ENCODE data around the gene AUTS2.

Gene AUTS2

DNA sequence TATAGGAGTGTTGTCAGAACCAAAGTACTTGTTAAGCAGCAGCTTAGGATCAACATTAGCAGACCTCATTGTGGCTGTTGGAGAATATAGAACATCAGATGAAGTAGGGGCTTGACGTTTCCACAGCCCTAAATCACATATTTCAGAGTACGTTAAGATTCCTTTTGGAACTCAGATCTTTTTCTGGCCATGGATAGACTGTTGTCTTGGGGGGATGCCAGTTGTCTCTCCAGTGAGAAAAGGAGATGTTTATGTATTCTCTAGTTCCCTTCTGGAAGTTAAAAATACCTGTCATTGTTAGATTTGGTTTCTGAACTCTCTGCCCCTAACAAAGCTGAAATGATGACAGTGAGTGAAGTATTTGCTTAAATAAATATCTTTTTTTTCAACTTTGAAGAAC lies 191.3 kb downstream of the AUTS2 start:
- Histone ChIP-seq H3K4me3 (ENCODE audit: insufficient read length, low read depth) (no peak overlapping the region), H3K36me3 (ENCODE audit: insufficient read depth, insufficient read length, low read length) (no peaks in the 10 kb centered on the region), H3K9ac (ENCODE audit: insufficient read length, low read depth) (no peak overlapping the region), H3K27me3 (ENCODE audit: insufficient read depth, insufficient read length) (no peaks in the 10 kb centered on the region), H3K9me3 (ENCODE audit: insufficient read depth, low read length) (peaks cover 6% of the 10 kb centered on the region; the same call in 1 of the 2 replicates), H3K4me1 (ENCODE audit: insufficient read depth, insufficient read length) (no peaks in the 10 kb centered on the region)
- DNase-seq (ENCODE audit: low read depth, low spot score), result no peak
- no peak for TF ChIP-seq SUZ12 (IDR thresholded peaks at IDR 0.05; ENCODE audit: extremely low read depth, insufficient read depth, insufficient read length)
- no peak for TF ChIP-seq YY1 (IDR thresholded peaks at IDR 0.05; ENCODE audit: insufficient read depth, insufficient read length)
- TF ChIP-seq ZNF274 (IDR thresholded peaks at IDR 0.05; ENCODE audit: low read depth, low read length), result no peak

DNA sequence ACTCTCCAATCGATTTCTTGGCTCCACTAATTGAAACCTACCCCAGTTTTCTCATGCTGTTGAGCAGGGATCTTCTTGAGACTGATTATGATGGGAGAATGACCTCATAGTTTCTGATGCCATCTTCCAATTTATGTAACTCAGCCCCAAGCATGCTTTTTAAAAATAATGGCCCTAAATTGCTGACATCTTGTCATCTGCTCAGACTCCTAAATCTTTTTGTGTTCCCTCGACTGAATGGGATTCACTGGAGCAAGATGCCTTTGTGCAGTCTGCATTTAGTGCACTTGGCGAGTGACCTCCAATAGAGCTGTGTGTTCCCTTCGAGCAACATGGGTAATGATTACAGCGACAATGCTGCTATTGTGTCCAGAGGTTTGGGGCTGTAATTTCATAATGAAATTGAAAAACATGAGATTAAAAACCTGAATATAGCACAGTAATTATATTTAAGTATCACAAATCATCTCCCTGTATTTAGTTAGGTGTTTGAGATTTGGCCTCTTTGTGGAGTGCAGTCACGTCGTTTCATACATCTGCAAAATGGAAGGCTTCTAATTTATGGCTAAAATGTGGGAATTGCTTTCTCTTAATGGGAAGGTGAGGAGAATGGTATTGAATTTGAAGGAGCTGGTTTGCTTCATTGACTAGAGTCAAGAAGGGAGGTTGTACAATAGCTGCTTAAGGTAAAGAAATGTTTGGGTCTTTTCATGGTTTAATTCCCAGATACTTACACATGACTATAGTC lies 192.9 kb downstream of the AUTS2 start:
- Histone ChIP-seq H3K4me3 (ENCODE audit: insufficient read length, low read depth) (no peak overlapping the region), H3K9ac (ENCODE audit: insufficient read length, low read depth) (no peak overlapping the region), H3K36me3 (ENCODE audit: insufficient read depth, insufficient read length, low read length) (no peaks in the 10 kb centered on the region), H3K4me1 (ENCODE audit: insufficient read depth, insufficient read length) (no peaks in the 10 kb centered on the region), H3K9me3 (ENCODE audit: insufficient read depth, low read length) (0 out of 2 replicates have a peak, but pooled peaks cover 1% of the 10 kb centered on the region), H3K27me3 (ENCODE audit: insufficient read depth, insufficient read length) (no peaks in the 10 kb centered on the region)
- TF ChIP-seq ZNF274 (IDR thresholded peaks at IDR 0.05; ENCODE audit: low read depth, low read length), result no peak
- TF ChIP-seq YY1 (IDR thresholded peaks at IDR 0.05; ENCODE audit: insufficient read depth, insufficient read length), result no peak
- no peak for TF ChIP-seq SUZ12 (IDR thresholded peaks at IDR 0.05; ENCODE audit: extremely low read depth, insufficient read depth, insufficient read length)
- no peak for DNase-seq (ENCODE audit: low read depth, low spot score)

DNA sequence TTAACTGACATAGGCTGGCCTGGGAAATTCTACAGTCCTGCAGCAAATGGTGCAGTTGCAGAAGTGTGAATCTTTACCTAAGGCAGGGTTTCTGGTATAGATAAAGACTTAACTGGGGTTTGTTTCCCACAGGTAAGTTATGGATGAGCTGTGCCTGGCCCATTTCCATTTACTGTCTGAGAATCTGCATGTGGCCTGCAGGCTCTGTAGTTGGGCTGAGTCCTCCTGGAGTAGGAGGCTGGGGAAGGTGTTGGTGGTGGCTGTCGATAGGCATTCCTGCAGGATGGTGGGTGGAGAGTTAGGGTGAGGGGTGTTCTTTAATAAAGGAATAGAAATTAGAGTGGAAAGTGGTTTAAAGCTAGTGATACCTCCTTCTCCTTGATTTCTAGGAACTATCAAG lies 193.5 kb downstream of the AUTS2 start:
- no peaks in the 10 kb centered on the region for H3K4me1 ChIP-seq (ENCODE audit: insufficient read depth, insufficient read length)
- H3K27me3 ChIP-seq (ENCODE audit: insufficient read depth, insufficient read length), result no peaks in the 10 kb centered on the region
- no peaks in the 10 kb centered on the region for H3K36me3 ChIP-seq (ENCODE audit: insufficient read depth, insufficient read length, low read length)
- TF ChIP-seq YY1 (IDR thresholded peaks at IDR 0.05; ENCODE audit: insufficient read depth, insufficient read length) (no peak), ZNF274 (IDR thresholded peaks at IDR 0.05; ENCODE audit: low read depth, low read length) (no peak), SUZ12 (IDR thresholded peaks at IDR 0.05; ENCODE audit: extremely low read depth, insufficient read depth, insufficient read length) (no peak)
- DNase-seq (ENCODE audit: low read depth, low spot score), result no peak
- H3K4me3 ChIP-seq (ENCODE audit: insufficient read length, low read depth), result no peak overlapping the region
- no peak overlapping the region for H3K9ac ChIP-seq (ENCODE audit: insufficient read length, low read depth)
- no peaks in the 10 kb centered on the region for H3K9me3 ChIP-seq (ENCODE audit: insufficient read depth, low read length)

DNA sequence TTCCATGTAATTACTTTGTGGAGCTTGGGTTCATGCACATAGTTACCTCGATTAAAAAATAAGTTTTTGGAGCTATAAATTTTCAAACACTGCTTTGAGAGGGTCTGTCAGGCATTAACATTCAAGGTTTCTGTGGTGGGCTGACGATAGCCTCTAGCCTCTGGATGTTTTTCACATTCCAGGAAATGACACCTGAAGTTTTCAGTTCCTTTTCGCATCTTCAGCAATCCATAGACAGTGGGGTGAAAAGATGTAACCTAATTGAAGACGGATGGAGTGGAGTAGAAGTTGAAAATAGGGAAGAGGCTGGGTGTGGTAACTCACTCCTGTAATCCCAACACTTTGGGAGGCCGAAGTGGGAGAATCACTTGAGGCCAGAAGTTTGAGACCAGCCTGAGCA lies 197.7 kb downstream of the AUTS2 start:
- Histone ChIP-seq H3K4me1 (ENCODE audit: insufficient read depth, insufficient read length) (no peaks in the 10 kb centered on the region), H3K9me3 (ENCODE audit: insufficient read depth, low read length) (no peaks in the 10 kb centered on the region), H3K9ac (ENCODE audit: insufficient read length, low read depth) (no peak overlapping the region), H3K36me3 (ENCODE audit: insufficient read depth, insufficient read length, low read length) (no peaks in the 10 kb centered on the region), H3K27me3 (ENCODE audit: insufficient read depth, insufficient read length) (no peaks in the 10 kb centered on the region), H3K4me3 (ENCODE audit: insufficient read length, low read depth) (no peak overlapping the region)
- TF ChIP-seq ZNF274 (IDR thresholded peaks at IDR 0.05; ENCODE audit: low read depth, low read length) (no peak), YY1 (IDR thresholded peaks at IDR 0.05; ENCODE audit: insufficient read depth, insufficient read length) (no peak), SUZ12 (IDR thresholded peaks at IDR 0.05; ENCODE audit: extremely low read depth, insufficient read depth, insufficient read length) (no peak)
- no peak for DNase-seq (ENCODE audit: low read depth, low spot score)

DNA sequence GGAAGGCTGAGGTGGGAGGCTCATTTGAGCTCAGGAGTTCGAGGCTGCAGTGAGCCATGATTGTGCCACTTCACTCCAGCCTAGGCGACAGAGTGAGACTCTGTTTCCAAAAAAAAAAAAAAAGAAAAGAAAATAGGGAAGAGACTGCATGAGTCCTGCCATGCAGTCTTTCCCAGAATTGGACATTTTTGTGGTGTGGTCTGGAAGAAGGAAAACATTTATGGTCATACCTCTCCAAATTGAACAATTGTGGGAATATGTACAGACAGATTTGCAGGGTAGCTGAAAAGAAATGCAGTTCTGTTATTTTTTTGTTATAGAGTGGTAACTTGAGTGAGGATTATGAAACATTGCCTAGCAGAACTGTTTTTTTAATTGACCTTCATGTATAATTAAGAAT lies 198.1 kb downstream of the AUTS2 start:
- H3K27me3 ChIP-seq (ENCODE audit: insufficient read depth, insufficient read length), result no peaks in the 10 kb centered on the region
- TF ChIP-seq SUZ12 (IDR thresholded peaks at IDR 0.05; ENCODE audit: extremely low read depth, insufficient read depth, insufficient read length) (no peak), ZNF274 (IDR thresholded peaks at IDR 0.05; ENCODE audit: low read depth, low read length) (no peak), YY1 (IDR thresholded peaks at IDR 0.05; ENCODE audit: insufficient read depth, insufficient read length) (no peak)
- no peak overlapping the region for H3K9ac ChIP-seq (ENCODE audit: insufficient read length, low read depth)
- H3K9me3 ChIP-seq (ENCODE audit: insufficient read depth, low read length), result no peaks in the 10 kb centered on the region
- no peak for DNase-seq (ENCODE audit: low read depth, low spot score)
- no peaks in the 10 kb centered on the region for H3K36me3 ChIP-seq (ENCODE audit: insufficient read depth, insufficient read length, low read length)
- H3K4me3 ChIP-seq (ENCODE audit: insufficient read length, low read depth), result no peak overlapping the region
- H3K4me1 ChIP-seq (ENCODE audit: insufficient read depth, insufficient read length), result no peaks in the 10 kb centered on the region

DNA sequence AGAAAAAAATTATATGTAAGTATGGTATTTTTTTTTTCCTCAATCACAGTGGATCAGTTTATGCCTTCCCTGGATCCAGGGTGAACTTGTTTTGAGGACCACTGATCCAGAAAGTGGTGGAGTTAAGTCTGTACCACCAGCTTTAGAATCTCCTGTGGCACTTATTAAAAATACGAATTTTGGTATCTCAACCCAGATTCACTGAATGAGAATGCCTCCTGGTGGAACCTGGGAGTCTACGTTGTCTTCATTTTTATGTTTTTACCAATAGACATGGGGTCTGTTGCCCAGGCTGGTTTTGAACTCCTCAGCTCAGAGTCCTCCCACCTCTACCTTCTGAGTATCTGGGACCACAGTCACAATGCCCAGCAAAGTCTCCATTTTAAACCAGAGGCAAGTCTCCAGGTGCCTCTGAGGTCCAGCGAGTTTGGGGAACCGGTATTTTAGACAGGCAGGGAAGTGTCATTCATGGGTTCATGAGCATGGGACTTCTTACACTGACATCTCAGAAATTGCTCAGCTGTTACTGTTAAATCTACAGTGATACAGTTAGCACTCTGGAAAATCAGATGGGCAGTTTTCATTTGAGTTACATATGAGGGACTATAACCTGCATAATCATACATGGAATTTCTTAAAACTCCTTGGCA lies 200.9 kb downstream of the AUTS2 start:
- Histone ChIP-seq H3K4me1 (ENCODE audit: insufficient read depth, insufficient read length) (no peaks in the 10 kb centered on the region), H3K9me3 (ENCODE audit: insufficient read depth, low read length) (no peaks in the 10 kb centered on the region), H3K27me3 (ENCODE audit: insufficient read depth, insufficient read length) (no peaks in the 10 kb centered on the region), H3K4me3 (ENCODE audit: insufficient read length, low read depth) (no peak overlapping the region), H3K9ac (ENCODE audit: insufficient read length, low read depth) (no peak overlapping the region), H3K36me3 (ENCODE audit: insufficient read depth, insufficient read length, low read length) (no peaks in the 10 kb centered on the region)
- TF ChIP-seq SUZ12 (IDR thresholded peaks at IDR 0.05; ENCODE audit: extremely low read depth, insufficient read depth, insufficient read length) (no peak), ZNF274 (IDR thresholded peaks at IDR 0.05; ENCODE audit: low read depth, low read length) (no peak)
- DNase-seq (ENCODE audit: low read depth, low spot score), result no peak

DNA sequence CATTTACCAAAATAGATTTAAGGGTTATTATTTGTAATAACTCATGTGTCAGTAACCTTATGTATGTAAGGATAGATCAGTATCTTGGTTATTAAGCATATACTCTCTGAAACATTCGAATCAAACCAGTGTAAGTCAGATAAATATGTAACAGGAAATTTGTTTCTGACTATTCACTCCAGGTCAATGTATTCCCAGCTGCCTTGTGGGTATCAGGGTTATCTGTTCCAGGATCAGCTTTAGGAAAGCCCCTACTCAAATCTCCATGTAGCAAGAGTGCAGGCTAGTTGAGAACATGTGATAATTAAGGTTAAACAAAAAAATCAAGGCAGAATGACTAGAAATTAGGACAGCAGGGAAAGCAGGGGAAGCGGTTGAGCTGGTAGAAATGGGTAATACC lies 201.7 kb downstream of the AUTS2 start:
- Histone ChIP-seq H3K9ac (ENCODE audit: insufficient read length, low read depth) (no peak overlapping the region), H3K4me1 (ENCODE audit: insufficient read depth, insufficient read length) (no peaks in the 10 kb centered on the region), H3K4me3 (ENCODE audit: insufficient read length, low read depth) (no peak overlapping the region), H3K9me3 (ENCODE audit: insufficient read depth, low read length) (no peaks in the 10 kb centered on the region), H3K27me3 (ENCODE audit: insufficient read depth, insufficient read length) (no peaks in the 10 kb centered on the region), H3K36me3 (ENCODE audit: insufficient read depth, insufficient read length, low read length) (no peaks in the 10 kb centered on the region)
- DNase-seq (ENCODE audit: low read depth, low spot score), result no peak
- no peak for TF ChIP-seq ZNF274 (IDR thresholded peaks at IDR 0.05; ENCODE audit: low read depth, low read length)
- no peak for TF ChIP-seq YY1 (IDR thresholded peaks at IDR 0.05; ENCODE audit: insufficient read depth, insufficient read length)
- TF ChIP-seq SUZ12 (IDR thresholded peaks at IDR 0.05; ENCODE audit: extremely low read depth, insufficient read depth, insufficient read length), result no peak
